Measurements from ENCODE around the gene SPDEF.

The SPDEF gene

DNA sequence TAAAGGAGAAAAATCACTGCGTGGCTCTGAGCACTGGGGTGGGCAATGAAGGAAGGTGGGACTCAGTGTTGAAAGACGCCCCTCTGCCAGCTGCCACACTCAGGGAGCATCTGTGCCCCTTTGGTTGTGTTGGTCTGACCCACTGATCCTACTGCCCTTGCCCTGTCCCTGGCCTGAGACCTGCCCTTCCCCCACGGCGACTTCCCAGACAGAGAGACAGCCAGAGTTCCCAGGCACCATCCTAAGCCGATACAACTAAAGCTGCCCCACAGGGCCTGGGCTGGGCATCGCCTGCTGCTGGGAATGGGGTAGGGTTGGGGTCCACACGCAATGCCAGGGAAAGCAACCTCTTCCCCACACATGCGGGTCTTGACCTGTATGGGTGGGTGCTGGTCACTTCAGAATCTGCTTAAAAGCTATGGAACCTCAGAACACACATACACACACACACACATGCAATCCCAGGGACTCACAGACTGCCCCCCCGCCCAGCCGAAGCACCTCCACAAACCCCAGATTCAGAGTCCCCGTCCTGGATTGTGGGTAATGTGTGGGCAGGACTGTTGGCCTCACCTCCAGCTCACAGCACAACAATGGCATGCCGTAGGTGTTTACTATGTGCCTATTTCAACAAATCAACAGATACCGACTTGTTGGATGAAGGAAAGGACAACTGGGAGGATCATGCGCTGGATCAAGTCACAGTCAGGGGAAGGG lies 10.9 kb upstream of the SPDEF start:
- DNase-seq (ENCODE audit: low read depth), result no peak
- H3K4me3 ChIP-seq (ENCODE audit: low read depth, low read length), result no peak overlapping the region

DNA sequence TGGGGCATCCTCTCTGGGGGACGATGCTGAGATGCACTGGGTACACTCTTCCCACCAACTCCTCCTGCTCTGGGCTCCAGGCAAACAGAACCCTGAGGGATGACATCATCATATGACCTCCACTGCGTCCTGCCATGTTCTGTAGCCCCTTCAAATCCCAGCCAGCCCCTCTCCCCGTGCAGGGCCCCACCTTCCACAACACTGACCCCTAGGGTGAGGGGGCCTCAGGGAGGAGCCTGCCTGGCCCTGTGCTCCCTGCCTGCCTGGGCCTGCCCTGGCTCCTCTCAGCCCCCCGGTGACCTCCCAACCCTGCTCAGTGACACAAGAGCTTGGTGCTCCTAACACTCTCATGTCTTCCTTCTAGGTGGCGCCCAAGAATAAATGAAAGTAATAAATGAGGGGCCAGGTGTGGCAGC lies 9.6 kb upstream of the SPDEF start:
- no peak overlapping the region for H3K4me3 ChIP-seq (ENCODE audit: low read depth, low read length)
- DNase-seq (ENCODE audit: low read depth), result no peak

DNA sequence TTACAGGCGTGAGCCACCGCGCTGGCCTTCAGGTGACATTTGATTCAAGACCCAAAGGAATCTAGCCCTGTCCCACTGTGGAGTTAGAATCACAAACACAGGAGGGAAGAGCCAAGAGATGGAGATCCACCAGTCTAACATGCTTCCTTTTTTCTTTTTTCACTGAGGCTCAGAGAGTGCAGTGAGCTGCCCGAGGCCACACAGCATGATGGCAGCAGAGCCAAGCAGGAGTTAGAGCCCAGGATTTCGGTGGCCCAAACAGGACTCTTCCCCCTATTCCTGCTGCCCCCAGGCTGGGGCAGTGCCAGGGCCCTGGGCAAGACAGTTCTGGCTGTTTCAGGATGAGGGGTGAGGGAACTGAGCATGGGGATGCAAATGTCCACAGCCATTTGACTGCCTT lies 8.1 kb upstream of the SPDEF start:
- H3K4me3 ChIP-seq (ENCODE audit: low read depth, low read length), result no peak overlapping the region
- DNase-seq (ENCODE audit: low read depth), result no peak

DNA sequence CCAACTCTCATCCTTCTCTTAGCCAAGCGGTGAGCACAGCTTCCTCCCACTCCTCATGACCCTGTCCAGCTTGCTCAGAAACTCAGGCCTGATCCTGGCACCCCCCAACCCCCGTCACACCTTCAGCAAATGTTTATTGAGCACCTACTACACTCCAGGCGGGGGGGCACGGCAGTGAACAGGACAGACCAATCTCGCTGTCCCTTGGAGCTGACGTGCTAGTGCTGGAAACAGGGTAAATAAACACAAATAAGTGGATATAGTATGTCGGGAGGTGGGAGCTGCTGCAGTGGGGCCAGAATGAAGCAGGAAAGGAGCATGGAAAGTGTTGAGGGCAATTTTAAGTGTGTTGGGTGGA lies 7.4 kb upstream of the SPDEF start:
- no peak for DNase-seq (ENCODE audit: low read depth)
- no peak overlapping the region for H3K4me3 ChIP-seq (ENCODE audit: low read depth, low read length)

DNA sequence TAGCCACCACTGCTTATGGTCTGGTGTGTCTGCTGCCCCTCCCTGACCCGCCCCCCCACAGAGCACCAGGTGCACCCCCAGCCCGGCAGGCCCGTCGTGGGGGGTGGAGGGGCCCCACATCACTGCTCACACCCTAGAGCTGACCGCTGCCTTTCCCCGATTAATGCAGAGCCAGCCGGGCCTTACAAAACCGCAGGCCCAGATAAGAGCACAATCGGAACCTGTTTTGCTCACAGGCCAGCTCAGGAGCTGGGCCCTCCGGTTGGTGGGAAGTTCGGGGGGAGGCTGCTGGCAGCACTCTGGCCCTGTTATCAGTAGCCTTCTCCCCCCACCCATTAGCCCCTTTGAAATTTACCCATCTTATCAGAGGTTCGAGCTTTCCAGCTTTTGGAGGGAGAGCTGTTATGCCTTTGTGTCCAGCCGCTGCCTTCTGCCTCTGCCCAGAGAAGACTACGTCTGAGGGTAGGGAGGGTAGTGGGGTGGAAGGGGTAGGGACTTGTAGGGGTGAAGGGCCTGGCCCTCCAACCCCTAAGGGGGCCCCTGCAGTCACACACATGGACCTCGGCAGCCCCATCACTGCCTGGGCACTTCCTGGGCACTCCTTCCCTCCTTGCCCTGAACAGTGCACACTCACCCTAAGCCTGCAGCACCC lies 6.9 kb upstream of the SPDEF start:
- no peak for DNase-seq (ENCODE audit: low read depth)
- no peak overlapping the region for H3K4me3 ChIP-seq (ENCODE audit: low read depth, low read length)

DNA sequence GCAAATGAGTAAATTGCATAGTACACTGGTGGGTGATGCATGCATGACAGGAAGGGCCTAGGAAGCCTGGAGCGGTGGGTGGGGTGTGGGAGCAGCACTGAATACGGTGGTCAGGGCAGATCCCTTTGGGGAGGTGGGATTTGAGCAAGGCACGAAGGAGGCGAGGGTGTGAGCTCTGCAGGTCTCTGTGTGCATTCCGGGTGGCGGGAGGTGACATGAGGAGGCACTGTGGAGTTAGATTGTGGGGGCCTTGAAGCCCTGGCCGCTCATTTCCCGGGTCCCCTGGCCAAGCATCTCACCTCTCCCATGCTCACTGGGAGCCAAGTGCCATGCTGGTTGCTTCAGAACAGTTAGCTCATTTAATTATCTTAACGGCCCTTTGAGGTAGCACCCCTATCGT lies 6.2 kb upstream of the SPDEF start:
- DNase-seq (ENCODE audit: low read depth), result no peak
- no peak overlapping the region for H3K4me3 ChIP-seq (ENCODE audit: low read depth, low read length)

DNA sequence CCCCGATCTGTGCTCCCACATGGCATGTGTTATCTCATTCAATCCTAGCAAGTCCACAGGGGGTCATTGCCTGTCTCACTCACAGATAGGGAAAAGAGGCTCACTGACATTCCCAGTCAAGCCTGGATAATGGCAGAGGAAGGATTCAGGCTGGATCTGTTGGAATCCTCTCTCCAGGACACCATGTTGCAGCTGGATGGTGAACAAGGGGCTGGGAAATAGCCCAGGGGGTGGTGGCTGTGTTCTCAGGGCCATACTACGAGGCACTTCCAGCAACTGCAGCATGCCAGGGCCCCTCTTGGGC lies 5.0 kb upstream of the SPDEF start:
- no peak for DNase-seq (ENCODE audit: low read depth)
- H3K4me3 ChIP-seq (ENCODE audit: low read depth, low read length), result no peak overlapping the region

DNA sequence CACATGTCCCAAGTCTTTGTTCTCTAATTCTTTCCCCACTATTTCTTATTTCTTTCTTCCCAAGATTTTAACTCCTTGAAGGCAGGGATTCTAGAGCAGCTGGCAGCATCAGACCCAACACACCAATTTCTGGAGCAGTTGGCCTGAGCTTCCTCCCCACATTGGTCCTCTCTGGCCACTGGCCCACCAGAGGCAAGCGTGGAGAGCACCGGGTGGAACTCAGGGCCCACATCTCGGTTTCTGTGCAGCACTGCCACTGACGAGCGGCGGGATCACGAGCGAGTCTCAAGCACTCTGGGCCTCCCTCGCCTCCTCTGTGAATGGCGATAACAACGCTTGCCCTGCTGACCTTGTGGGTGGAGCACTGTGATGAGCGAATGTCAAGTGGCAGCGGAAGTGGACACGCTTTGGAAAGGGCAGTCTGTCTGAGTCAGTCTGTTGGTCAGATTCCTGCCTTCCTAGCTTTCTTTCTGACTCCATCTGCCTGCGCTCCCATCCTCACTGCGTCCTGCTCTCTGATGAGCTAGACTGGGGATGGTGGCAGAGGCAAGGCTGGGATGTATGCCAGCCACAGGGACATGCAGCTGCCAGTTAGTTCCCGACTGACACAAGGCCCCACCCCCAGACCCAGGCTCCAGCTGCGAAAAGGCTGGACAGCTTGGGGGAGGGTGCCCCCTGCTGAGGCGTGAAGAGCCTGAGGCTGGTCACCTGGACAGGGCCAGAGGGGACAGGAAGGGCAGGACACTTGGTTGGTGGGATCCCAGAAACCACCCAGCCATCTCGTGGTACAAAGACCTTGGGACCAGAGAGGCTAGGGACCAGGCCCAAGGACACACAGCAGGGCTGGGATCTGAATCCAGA lies 4.5 kb upstream of the SPDEF start:
- DNase-seq (ENCODE audit: low read depth), result peak; percentile 3
- H3K4me3 ChIP-seq (ENCODE audit: low read depth, low read length), result no peak overlapping the region

DNA sequence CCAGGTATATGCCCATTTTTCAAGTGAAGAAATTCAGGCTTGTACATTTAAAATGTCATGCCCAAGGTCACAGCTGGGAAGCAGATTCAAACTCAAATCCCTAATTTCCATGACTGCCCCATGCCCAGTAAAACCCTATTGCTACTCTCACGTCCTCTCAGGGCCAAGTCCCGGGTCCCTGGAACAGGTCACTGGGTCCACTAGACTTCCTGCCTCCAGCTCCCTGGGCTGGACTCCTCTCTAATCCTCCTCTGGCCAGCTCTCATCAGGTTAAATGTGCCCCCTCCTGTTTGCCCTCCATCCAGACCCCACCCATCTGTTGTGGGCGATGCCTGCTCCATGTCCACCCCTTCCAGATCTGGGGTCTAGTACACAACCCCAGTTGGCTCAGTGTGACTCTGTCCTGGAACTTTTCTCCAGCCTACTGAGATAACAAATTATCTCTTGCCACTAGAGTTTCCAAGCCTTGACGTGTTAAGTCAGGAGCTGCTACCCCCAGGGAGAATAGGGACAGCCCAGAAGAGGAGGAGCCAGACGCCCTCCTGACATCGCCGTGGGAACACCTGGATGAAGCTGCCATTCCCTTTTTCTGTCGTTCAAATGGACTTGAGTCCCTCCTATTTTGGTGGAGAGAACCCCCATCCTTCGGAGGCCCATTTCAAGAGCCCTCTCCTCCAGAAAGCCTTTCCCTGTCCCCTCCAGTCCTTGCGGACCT lies 3.7 kb upstream of the SPDEF start:
- no peak overlapping the region for H3K4me3 ChIP-seq (ENCODE audit: low read depth, low read length)
- DNase-seq (ENCODE audit: low read depth), result no peak

DNA sequence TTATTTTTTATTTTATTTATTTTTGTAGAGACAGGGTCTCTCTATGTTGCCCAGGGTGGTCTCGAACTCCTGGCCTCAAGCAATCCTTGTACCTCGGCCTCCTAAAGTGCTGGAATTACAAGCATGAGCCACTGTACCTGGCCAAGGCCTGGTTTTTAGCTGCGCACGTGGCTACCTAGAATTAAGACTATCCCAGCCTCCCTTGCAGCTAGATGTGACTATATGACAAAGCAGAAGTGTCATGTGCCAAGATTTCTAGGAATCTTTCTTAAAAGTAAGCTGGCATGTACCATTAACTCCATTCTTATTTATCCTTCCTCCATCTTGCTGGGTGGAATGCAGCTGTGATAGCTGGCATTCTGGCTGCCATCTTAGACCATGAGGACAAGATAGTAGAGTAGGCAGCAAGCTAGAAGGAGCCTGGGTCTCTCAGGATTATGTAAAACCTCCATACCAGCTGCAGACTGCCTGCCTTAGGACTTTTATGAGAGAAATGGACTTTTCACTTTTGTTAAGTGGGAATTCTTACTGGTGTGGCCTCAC lies 2.1 kb upstream of the SPDEF start:
- DNase-seq (ENCODE audit: low read depth), result no peak
- H3K4me3 ChIP-seq (ENCODE audit: low read depth, low read length), result no peak overlapping the region

DNA sequence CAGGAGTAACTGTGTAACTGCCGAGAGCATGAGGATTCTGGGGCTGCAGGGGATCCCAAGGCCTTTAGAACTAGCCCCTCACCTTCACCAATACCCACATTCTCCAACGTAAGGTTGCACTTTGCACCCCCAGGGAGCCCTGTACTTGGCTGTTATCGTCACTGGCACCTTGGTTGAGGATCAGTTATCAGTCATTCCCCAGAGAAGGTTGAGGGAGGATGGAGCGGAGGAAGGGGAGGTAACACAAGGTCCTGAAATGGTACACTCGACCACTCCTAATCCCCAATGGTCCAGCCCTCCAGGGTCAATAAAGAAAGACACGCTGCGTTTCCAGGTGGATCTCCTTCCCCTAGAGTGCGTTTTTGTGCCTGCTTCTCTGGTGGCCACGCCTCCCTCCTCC lies 1.1 kb upstream of the SPDEF start:
- no peak overlapping the region for H3K4me3 ChIP-seq (ENCODE audit: low read depth, low read length)
- DNase-seq (ENCODE audit: low read depth), result no peak

DNA sequence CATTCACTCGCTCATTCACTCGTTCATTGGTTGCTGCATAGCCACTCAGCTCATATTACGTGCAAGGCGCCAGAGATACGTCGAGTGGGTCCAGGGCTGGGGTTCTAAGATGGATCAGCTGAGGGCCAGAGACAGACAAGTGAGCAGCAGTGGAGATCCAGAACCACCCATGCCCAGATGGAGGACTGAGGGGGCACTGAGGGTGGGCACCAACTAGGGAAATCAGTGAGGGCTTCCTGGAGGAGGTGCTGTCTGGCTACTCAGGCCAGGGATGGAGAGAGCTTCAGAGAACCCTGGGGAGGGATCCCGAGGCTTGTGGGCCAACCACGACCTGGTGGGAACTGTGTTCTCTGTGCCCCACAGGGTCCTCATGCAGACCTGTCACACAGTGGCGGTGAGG lies 364 bp upstream of the SPDEF start:
- H3K4me3 ChIP-seq (ENCODE audit: low read depth, low read length), result no peak overlapping the region
- no peak for DNase-seq (ENCODE audit: low read depth)

DNA sequence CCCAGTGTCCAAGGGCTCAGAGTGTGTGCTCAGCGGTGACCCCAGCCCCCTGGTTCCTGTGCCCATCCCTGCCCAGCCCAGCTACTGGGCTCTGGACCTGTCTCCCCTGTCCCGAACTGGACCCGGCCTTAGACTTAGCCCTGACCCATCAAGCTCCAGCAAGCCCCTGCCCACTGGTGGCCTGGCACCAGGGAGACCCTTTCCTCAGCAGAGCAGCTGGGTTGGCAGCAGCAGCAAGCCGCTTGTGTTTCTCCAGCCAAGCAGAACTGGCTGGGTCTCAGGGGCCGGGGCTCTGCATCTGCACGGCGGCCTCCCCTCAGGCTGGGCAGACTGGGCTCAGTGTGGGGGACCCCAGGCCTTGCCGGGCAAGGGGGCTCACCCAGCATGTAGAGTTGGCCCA lies 801 bp downstream of the SPDEF start:
- H3K4me3 ChIP-seq (ENCODE audit: low read depth, low read length), result no peak overlapping the region
- no peak for DNase-seq (ENCODE audit: low read depth)

DNA sequence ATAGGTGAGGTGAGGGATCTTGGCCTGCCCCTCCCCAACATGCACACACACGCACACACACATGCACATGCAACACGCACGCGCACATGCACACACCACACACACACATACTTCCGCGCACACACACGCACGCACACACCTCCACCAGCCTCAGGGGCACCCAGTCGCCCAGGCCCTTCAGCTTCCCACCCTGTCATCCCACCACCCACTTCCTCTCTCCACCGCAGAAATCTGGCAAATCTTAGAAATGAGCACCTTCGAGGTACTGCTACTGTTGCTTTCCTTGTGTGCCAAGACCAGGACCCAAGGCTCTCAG lies 1.2 kb downstream of the SPDEF start:
- H3K4me3 ChIP-seq (ENCODE audit: low read depth, low read length), result no peak overlapping the region
- no peak for DNase-seq (ENCODE audit: low read depth)

DNA sequence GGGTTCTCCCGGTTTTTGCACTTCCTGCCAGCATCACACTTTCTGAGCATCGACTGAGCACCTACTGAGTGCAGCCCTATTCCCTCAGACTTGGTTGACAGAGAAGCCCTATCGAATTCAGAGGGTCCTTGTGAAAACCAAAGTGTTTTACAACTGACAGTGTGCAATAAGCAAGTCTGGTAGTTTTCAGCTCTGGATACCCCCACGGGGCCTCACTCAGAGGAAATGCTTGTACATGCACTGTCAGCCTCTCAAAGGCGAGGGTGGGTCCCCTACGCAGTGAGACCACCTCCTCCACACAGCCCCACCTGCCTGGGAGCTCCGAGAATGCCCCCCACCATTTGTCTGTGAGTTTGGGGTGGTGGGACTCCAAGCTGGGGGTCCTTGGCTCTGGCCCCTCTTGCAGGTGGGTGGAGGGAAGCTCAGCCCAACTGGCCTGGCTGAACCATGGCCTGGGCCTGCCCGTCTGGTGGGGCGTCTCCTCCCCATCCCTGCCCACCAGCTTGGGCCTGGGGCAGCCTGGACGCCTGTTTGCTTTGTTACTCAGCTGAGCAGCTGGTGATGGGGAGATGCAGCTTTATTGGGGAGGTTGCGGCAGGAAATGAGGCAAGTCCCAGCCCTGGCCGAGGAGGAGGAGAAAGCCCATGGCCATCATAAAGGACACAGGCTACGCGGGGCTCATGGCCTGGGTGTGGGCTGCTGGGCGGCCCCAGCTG lies 1.7 kb downstream of the SPDEF start:
- no peak overlapping the region for H3K4me3 ChIP-seq (ENCODE audit: low read depth, low read length)
- no peak for DNase-seq (ENCODE audit: low read depth)

DNA sequence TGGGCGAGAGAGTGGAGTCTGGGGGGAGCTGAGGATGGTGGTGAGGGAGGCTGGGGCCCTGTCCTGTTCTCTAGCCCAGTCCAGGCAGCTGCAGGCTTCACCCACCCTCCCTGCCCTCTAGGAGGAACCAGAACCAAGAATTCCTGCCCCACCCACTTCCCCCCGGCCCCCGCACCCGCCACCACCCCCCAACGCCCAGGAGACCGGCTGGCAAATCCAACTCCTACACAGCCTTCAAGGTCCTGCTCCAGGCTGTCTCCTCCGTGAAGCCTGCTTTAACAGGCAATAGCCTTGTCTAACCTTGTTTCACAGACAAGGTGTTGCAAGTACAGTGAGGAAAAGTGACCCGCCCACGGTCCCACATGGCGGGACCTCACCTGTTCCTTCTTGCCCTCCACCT lies 2.4 kb downstream of the SPDEF start:
- DNase-seq (ENCODE audit: low read depth), result no peak
- H3K4me3 ChIP-seq (ENCODE audit: low read depth, low read length), result no peak overlapping the region

DNA sequence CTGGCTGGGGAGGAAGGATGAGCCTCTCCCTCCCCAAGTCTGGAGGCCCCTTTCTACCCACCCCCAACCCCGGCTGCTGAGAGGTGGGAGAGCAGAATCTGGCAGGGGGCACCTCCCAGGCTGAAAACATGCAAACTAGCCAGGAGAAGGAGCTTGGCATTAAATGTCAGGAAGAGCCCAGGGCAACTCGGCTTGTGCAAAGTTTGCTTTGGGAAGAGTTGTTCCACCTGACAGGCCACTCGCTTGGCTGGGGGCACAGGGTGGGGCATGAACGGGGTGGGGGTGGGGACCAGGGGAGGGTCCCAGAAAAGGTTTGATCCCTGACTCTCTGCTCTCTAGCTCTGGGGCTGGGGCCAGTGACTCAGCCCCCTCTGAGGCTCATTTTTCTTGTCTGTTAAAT lies 3.0 kb downstream of the SPDEF start:
- no peak overlapping the region for H3K4me3 ChIP-seq (ENCODE audit: low read depth, low read length)
- DNase-seq (ENCODE audit: low read depth), result no peak

DNA sequence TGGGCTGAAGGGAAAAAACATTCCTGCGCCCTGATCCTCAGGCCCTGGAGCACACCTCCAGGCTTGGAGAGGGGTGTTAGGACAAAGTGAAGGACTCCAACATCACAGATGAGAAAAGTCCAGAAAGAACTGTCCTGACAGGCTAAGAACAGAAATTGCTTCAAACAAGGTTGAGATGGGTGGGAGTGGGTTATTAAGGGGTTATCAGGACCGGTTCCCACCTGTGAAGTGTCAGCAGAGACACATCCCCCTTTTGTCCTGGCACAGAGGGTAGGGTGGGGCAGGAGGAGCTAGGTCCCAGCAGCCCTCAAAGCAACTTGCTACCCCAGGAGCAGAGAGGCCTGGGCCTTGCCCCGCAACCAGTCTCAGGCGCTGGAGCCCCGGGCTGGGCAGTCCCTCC lies 3.5 kb downstream of the SPDEF start:
- no peak overlapping the region for H3K4me3 ChIP-seq (ENCODE audit: low read depth, low read length)
- no peak for DNase-seq (ENCODE audit: low read depth)

DNA sequence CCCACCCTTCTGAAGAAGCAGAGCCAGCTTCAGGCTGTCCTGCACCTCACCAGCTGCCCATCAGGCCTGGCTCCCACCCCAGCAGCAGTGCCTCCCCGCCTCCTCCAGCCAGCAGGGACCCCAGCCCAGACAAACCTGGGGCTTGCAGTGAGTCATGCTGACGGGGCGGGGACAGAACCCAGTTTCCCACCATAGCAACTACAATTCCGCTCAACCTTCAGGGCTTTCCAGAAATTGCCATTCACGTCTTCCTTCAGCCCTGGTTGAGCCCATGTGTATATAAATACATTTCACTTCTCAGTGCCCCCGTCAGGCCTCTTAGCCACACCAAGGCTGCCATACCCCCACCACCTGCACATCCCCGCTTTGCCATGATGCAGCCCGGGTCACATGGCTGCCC lies 4.4 kb downstream of the SPDEF start:
- no peak overlapping the region for H3K4me3 ChIP-seq (ENCODE audit: low read depth, low read length)
- DNase-seq (ENCODE audit: low read depth), result no peak

DNA sequence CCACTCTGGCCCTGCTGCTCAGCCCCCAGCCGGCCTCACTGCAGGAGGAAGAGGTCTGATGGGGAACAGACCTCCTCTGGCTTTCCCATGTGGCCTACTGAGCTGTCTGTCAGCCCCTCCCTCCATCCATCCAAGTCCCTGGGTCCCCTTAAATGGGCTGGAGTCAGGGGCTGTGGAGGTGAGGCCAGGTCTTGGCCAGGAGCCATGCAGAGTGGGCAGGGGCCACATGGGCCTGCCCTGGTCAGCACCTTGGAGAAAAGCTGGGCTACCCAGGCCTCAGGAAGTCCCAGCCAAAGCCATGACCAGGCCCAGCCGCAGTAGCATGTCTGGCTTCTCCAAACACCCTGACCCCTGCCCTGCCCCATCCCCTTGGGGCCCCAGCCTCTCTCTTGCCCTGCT lies 6.3 kb downstream of the SPDEF start:
- no peak overlapping the region for H3K4me3 ChIP-seq (ENCODE audit: low read depth, low read length)
- no peak for DNase-seq (ENCODE audit: low read depth)
